Measurements from ENCODE around the gene FBXO41. TPM values are rescaled to one million over a fixed set of nuclear protein-coding genes. Genes with fewer than 3 reads are reported as not detected.

Gene FBXO41
- total RNA-seq, 1 donor from 2014 or later = 1.5 TPM

GRCh38 chr2:73291461-73292315 is 7.4 kb upstream of the FBXO41 start:
- DNase-seq (ENCODE audit: low spot score) = peak; percentile 79
- peak overlapping the region; percentile 26 for H3K4me3 ChIP-seq
- peaks cover 100% of the 10 kb centered on the region for H3K27me3 ChIP-seq
- H3K9me3 ChIP-seq (ENCODE audit: low read depth) = no peaks in the 10 kb centered on the region
- H2AFZ ChIP-seq (replicated peaks) = no peak overlapping the region
- peaks cover 38% of the 10 kb centered on the region for H4K20me1 ChIP-seq (ENCODE audit: low read depth)
- Mint-ChIP-seq H3K36me3 (no peaks in the 10 kb centered on the region), H3K9me3 (no peaks in the 10 kb centered on the region), H3K4me1 (peaks cover 7% of the 10 kb centered on the region), H3K4me3 (peak overlapping the region; percentile 58), H3K27ac (no peak overlapping the region), H3K27me3 (ENCODE audit: insufficient read depth, low read depth) (peaks cover 83% of the 10 kb centered on the region)
- H3K79me2 ChIP-seq (ENCODE audit: low read depth) = no peaks in the 10 kb centered on the region
- H3F3A ChIP-seq (ENCODE audit: low read depth) = peaks cover 14% of the 10 kb centered on the region
- H3K4me1 ChIP-seq = peaks cover 3% of the 10 kb centered on the region
- H3K36me3 ChIP-seq = no peaks in the 10 kb centered on the region
- H3K4me2 ChIP-seq = peak overlapping the region; percentile 74
- no peak overlapping the region for H3K27ac ChIP-seq
- H3K9ac ChIP-seq = no peak overlapping the region
- TF ChIP-seq CTCF (IDR thresholded peaks at IDR 0.05) = peak; percentile 42
- TF ChIP-seq EZH2 (IDR thresholded peaks at IDR 0.05) = peak; percentile 100
- peak; percentile 94 for TF ChIP-seq EZH2phosphoT487 (IDR thresholded peaks at IDR 0.05)

- Histone ChIP-seq H4K20me1 (ENCODE audit: low read depth) (peaks cover 38% of the 10 kb centered on the region), H3K4me2 (peak overlapping the region; percentile 74), H3K36me3 (no peaks in the 10 kb centered on the region), H3K9me3 (ENCODE audit: low read depth) (no peaks in the 10 kb centered on the region), H3K79me2 (ENCODE audit: low read depth) (no peaks in the 10 kb centered on the region), H3K27ac (no peak overlapping the region), H3F3A (ENCODE audit: low read depth) (peaks cover 14% of the 10 kb centered on the region), H2AFZ (replicated peaks) (no peak overlapping the region), H3K27me3 (peaks cover 100% of the 10 kb centered on the region), H3K4me3 (peak overlapping the region; percentile 26), H3K9ac (no peak overlapping the region), H3K4me1 (peaks cover 3% of the 10 kb centered on the region)
- peak overlapping the region; percentile 76 for H3K4me3 Mint-ChIP-seq
- H3K36me3 Mint-ChIP-seq = no peaks in the 10 kb centered on the region
- no peak overlapping the region for H3K27ac Mint-ChIP-seq
- peaks cover 7% of the 10 kb centered on the region for H3K4me1 Mint-ChIP-seq
- H3K27me3 Mint-ChIP-seq (ENCODE audit: insufficient read depth, low read depth) = peaks cover 81% of the 10 kb centered on the region
- TF ChIP-seq EZH2 (IDR thresholded peaks at IDR 0.05) = no peak
- no peak for TF ChIP-seq EZH2phosphoT487 (IDR thresholded peaks at IDR 0.05)
- TF ChIP-seq CTCF (IDR thresholded peaks at IDR 0.05) = no peak
- no peaks in the 10 kb centered on the region for H3K9me3 Mint-ChIP-seq
- peak; percentile 94 for DNase-seq (ENCODE audit: low spot score)
Measured at GRCh38 chr2:73291093-73291460, 6.8 kb upstream of the FBXO41 start.

- no peak overlapping the region for H3K27ac ChIP-seq
- Mint-ChIP-seq H3K27ac (no peak overlapping the region), H3K27me3 (ENCODE audit: insufficient read depth, low read depth) (peaks cover 80% of the 10 kb centered on the region), H3K9me3 (no peaks in the 10 kb centered on the region), H3K4me3 (peak overlapping the region; percentile 57), H3K4me1 (peaks cover 11% of the 10 kb centered on the region), H3K36me3 (no peaks in the 10 kb centered on the region)
- H3K36me3 ChIP-seq = no peaks in the 10 kb centered on the region
- H3K4me2 ChIP-seq = no peak overlapping the region
- no peak overlapping the region for H3K4me3 ChIP-seq
- DNase-seq (ENCODE audit: low spot score) = peak; percentile 72
- peaks cover 38% of the 10 kb centered on the region for H4K20me1 ChIP-seq (ENCODE audit: low read depth)
- H2AFZ ChIP-seq (replicated peaks) = no peak overlapping the region
- no peak overlapping the region for H3K9ac ChIP-seq
- peaks cover 3% of the 10 kb centered on the region for H3K4me1 ChIP-seq
- no peaks in the 10 kb centered on the region for H3K9me3 ChIP-seq (ENCODE audit: low read depth)
- peaks cover 18% of the 10 kb centered on the region for H3F3A ChIP-seq (ENCODE audit: low read depth)
- peaks cover 100% of the 10 kb centered on the region for H3K27me3 ChIP-seq
- TF ChIP-seq EZH2phosphoT487 (IDR thresholded peaks at IDR 0.05) = no peak
- peak; percentile 77 for TF ChIP-seq CTCF (IDR thresholded peaks at IDR 0.05)
- H3K79me2 ChIP-seq (ENCODE audit: low read depth) = no peaks in the 10 kb centered on the region
Measured at GRCh38 chr2:73290049-73290839, 6.0 kb upstream of the FBXO41 start.

Data from neural progenitor cell (in vitro differentiated cells).